NT2/D1 (cell line): ENCODE data around the gene NDUFB1.

Experiments used
- DNase-seq: peaks from one replicate; pipeline ENCODE4 v3.0.0-alpha.2; 2011; ENCODE audit warnings: low read depth, low spot score
- H3K27me3 ChIP-seq: 2 replicates; pipeline ENCODE4 v1.6.0; 2011; ENCODE audit warnings: mild to moderate bottlenecking; ENCODE audit not compliant: insufficient read length, insufficient read depth
- H3K36me3 ChIP-seq: 2 replicates; pipeline ENCODE4 v1.6.1; 2011; ENCODE audit warnings: mild to moderate bottlenecking, low read length, mixed read lengths; ENCODE audit not compliant: insufficient read depth, insufficient read length
- H3K4me1 ChIP-seq: 2 replicates; pipeline ENCODE4 v1.5.1; 2011; ENCODE audit not compliant: insufficient read depth, insufficient read length
- H3K4me3 ChIP-seq: 2 replicates; pipeline ENCODE4 v1.5.1; 2011; ENCODE audit warnings: low read depth; ENCODE audit not compliant: insufficient read length
- H3K9ac ChIP-seq: 2 replicates; pipeline ENCODE4 v1.6.0; 2011; ENCODE audit warnings: low read depth; ENCODE audit not compliant: insufficient read length
- H3K9me3 ChIP-seq: 2 replicates; pipeline ENCODE4 v1.5.1; 2011; ENCODE audit warnings: mild to moderate bottlenecking, low read length; ENCODE audit not compliant: insufficient read depth
- SUZ12 ChIP-seq: IDR thresholded peaks from 2 replicates; pipeline ENCODE4 v1.6.1; 2011; ENCODE audit not compliant: insufficient read length, insufficient read depth; ENCODE audit errors: extremely low read depth
- YY1 ChIP-seq: IDR thresholded peaks from 2 replicates; pipeline ENCODE4 v1.6.1; 2011; ENCODE audit not compliant: insufficient read length, insufficient read depth
- ZNF274 ChIP-seq: IDR thresholded peaks from 2 replicates; pipeline ENCODE4 v1.6.1; 2011; ENCODE audit warnings: mild to moderate bottlenecking, low read depth, low read length

NDUFB1 gene

DNA sequence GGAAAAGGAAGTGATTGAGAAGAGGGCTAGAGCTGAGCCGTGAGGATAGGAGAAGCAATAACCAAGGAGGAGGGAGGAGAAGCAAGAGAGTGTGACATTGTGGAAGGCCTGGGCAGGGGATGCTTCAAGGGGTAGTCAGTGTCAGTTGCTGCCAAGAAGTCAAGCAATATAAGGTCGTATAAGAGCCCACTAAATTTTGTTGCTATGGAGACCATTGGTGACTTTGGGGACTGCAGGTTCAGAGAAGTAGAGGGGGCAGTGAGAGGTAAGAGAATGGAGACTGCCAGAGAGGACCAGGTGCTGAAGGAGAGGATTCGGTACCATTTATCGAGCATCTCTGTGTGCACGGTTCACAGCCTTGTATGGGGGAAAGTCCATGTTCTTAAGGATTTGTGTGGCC, 12.0 kb downstream of the NDUFB1 start:
- H3K4me1 ChIP-seq: no peaks in the 10 kb centered on the region
- TF ChIP-seq ZNF274: no peak
- TF ChIP-seq SUZ12: no peak
- TF ChIP-seq YY1: no peak
- no peaks in the 10 kb centered on the region for H3K27me3 ChIP-seq
- H3K9me3 ChIP-seq: no peaks in the 10 kb centered on the region
- DNase-seq: no peak
- H3K36me3 ChIP-seq: no peaks in the 10 kb centered on the region
- no peak overlapping the region for H3K9ac ChIP-seq
- H3K4me3 ChIP-seq: no peak overlapping the region

DNA sequence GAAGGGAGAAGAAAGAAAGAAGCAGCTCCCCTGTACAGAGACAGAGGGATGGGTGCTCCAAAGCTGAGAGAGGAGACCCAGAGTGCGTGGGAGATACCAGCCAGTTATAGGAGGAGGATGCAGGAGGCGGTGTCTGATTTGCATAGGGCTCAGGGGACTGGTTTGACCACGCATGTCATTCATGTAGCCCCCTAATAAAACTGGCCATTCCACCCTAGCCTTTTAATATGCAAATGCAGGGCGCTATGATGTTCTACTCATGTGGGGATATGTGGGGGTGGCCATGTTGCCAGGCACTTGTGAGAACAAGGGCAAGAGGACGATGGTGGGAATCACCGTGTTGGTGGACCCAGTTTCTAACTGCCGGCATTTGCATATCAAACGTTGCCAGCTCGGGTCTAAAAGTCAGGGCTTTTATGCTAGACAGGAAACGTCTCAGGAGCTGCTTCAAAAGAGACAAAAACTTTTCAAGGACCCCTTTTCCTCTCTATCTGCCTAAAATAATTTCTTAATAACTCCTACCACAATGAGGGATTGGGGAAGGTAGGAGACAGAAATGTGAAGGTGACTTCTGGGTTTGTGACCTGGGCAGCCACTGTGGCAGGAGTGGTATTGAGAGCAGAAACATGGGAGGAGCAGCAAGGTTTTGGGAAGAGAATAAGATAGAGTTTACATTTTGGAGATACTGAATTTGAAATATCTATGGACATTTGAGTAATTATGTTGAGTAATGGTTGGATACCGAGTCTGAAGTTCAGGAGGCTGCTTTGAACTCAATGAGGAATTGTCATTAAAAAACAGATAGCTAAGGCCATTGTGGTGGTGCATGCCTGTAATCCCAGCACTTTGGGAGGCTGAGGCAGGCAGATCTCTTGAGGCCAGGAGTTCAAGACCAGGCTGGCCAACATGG, 12.9 kb downstream of the NDUFB1 start:
- Histone ChIP-seq H3K4me1 (no peaks in the 10 kb centered on the region), H3K9ac (no peak overlapping the region), H3K4me3 (no peak overlapping the region), H3K36me3 (no peaks in the 10 kb centered on the region), H3K27me3 (no peaks in the 10 kb centered on the region), H3K9me3 (no peaks in the 10 kb centered on the region)
- no peak for DNase-seq
- TF ChIP-seq YY1: no peak
- no peak for TF ChIP-seq SUZ12
- no peak for TF ChIP-seq ZNF274

DNA sequence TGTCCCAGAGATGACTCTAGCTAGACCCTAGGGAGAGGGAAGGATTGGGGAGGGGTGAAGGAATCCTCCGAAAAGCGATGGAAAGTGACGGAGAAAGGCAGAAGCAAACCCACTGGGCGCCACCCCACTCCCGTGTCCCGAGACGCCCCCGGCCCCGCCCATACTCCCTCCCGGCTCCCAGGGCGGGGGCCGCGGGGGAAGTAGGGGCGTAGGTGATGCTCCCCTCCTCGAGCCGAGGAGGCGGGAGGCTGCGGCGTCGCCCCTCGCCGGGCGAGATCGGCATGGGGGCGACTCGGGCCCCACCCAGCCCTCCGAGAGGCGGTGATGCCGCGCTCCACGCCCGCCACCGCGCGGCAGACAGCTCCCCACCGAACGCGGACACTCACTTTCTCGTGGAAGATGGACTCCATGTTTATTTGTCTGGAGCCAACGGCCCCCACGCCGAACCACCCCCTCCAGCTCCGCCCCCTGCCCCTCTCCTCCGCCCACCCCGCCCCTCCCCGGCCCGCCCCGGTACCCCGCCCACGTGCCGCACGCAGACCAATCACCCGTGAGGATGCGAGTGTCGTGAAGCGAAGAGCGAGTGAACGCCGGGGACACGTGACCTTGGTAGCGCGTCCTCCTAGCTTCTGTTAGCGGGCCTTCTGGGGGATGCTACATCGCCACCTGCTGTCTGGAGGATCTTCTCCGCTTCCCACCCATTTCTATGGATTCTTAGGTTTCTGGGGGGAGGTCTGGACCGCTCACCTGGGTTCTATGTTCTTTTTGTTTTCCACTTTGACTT, 15.2 kb downstream of the NDUFB1 start, which contains the start of gene ATXN3:
Gene ATXN3 (minus strand): TSS at position 440 of the 784 bp plus-strand sequence. CDS start 30 bp downstream, at position 410.
- Histone ChIP-seq H3K4me3 (peak within 1 kb of the TSS; percentile 69), H3K36me3 (no peaks in the 10 kb centered on the region), H3K4me1 (no peaks in the 10 kb centered on the region), H3K9me3 (no peaks in the 10 kb centered on the region), H3K27me3 (no peaks in the 10 kb centered on the region), H3K9ac (peak within 1 kb of the TSS; percentile 80)
- DNase-seq: peak; percentile 91
- TF ChIP-seq ZNF274 (no peak), SUZ12 (no peak), YY1 (no peak)

DNA sequence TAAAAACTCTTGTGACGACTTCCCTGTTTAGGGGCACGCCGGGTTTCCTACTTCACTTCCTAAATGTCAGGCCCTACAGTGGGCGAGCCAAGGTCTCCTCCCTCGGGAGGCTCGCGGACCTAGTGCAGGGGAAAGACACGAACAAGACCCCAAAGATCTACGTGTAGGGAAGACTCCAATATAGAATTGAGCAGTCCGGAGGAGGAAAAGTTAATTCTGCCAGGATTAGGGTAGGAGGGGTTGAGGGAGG, 15.7 kb downstream of the NDUFB1 start:
- no peak for TF ChIP-seq YY1
- TF ChIP-seq SUZ12: no peak
- Histone ChIP-seq H3K27me3 (no peaks in the 10 kb centered on the region), H3K9me3 (no peaks in the 10 kb centered on the region), H3K9ac (peak overlapping the region; percentile 80), H3K4me1 (no peaks in the 10 kb centered on the region), H3K4me3 (peak overlapping the region; percentile 69), H3K36me3 (no peaks in the 10 kb centered on the region)
- no peak for DNase-seq

DNA sequence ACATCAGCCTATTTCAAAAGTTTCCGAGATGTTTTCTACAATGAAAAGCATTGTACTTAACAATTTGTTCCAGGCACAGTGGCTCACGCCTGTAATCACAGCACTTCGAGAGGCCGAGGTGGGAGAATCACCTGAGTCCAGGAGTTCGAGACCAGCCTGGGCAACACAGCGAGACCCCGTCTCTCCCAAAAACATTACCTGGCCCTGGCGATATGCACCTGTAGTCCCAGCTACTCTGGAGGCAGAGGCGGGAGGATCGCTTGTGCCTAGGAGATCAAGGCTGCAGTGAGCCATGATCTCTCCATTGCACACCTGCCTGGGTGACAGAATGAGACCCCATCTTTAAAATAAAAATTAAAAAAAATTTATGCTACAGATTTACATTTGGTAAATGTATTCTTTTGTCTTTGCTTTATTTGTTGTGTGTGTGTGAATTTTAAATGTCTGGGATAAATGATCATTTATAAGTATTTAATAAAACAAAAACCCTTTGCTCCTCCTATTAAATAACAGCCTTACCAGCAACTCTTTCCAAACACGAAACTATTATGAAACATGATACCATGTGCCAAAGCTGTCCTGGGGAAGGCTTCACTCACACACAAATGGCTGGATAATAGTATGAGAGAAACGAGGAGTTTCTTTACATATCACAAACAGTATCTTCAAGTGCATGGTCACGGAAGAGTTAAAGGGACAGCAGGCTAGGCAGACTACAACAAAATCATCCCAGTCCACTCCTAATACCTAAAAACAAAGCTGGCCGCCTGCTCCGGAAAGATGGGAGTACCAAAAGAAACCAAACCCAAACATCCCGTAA, 16.2 kb downstream of the NDUFB1 start:
- Histone ChIP-seq H3K9me3 (no peaks in the 10 kb centered on the region), H3K4me1 (no peaks in the 10 kb centered on the region), H3K4me3 (peak overlapping the region; percentile 69), H3K27me3 (no peaks in the 10 kb centered on the region), H3K36me3 (no peaks in the 10 kb centered on the region), H3K9ac (peak overlapping the region; percentile 80)
- no peak for DNase-seq
- TF ChIP-seq SUZ12: no peak
- no peak for TF ChIP-seq ZNF274
- no peak for TF ChIP-seq YY1

DNA sequence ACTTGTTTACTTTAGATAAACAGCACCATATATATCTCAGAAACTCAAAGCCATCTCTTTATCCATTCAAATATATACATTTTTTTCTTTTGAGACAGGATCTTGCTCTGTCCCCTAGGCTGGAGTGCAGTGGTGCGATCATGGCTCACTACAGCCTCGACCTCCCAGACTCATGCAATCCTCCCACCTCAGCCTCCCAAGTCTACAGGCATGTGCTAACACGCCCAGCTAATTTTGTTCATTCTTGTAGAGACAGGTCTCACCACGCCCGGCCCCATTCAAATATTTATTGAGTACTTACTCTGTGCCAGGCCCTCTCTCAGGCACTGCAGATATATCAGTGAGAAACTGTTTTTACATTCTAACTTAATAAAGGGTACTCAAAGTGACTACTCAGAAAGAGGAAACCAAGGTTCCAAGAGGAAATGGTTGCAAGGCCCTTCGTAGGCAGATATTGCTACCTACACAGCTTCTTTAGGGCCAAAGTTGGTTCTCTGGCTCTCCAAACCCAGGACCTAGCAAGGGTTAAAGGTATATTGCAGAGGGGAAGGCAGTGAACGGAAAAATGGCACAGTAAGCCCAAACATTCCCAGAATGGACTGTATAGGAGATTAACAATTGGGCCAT, 18.0 kb downstream of the NDUFB1 start:
- Histone ChIP-seq H3K4me3 (no peak overlapping the region), H3K4me1 (no peaks in the 10 kb centered on the region), H3K36me3 (no peaks in the 10 kb centered on the region), H3K9me3 (no peaks in the 10 kb centered on the region), H3K27me3 (no peaks in the 10 kb centered on the region), H3K9ac (no peak overlapping the region)
- DNase-seq: no peak
- no peak for TF ChIP-seq SUZ12
- TF ChIP-seq YY1: no peak
- TF ChIP-seq ZNF274: no peak
